ENCODE data around the gene CTIF.
"Not testable (repeated sequence)": the region's sequence is repeated elsewhere in the genome, so short reads cannot be mapped to it uniquely, and the experiment has no call there.

CTIF gene

GRCh38 chr18:48811977-48812451, 273.2 kb downstream of the CTIF start:
- DNase-seq, result not testable (repeated sequence)

GRCh38 chr18:48813321-48813720, 274.5 kb downstream of the CTIF start:
- no peak for DNase-seq

GRCh38 chr18:48813833-48814489, 275.1 kb downstream of the CTIF start:
- peak; percentile 56 for DNase-seq

GRCh38 chr18:48814490-48815178, 275.8 kb downstream of the CTIF start:
- DNase-seq, result no peak

- DNase-seq, result no peak
Measured at GRCh38 chr18:48815179-48815515, 276.3 kb downstream of the CTIF start.

GRCh38 chr18:48815581-48816324, 276.9 kb downstream of the CTIF start:
- DNase-seq, result no peak

GRCh38 chr18:48816554-48816953, 277.7 kb downstream of the CTIF start:
- DNase-seq, result no peak

GRCh38 chr18:48817021-48817461, 278.2 kb downstream of the CTIF start:
- DNase-seq, result no peak

- no peak for DNase-seq
Measured at GRCh38 chr18:48818329-48819254, 279.8 kb downstream of the CTIF start.

GRCh38 chr18:48819276-48819675, 280.4 kb downstream of the CTIF start:
- no peak for DNase-seq

GRCh38 chr18:48819781-48820482, 281.1 kb downstream of the CTIF start:
- DNase-seq, result no peak

- DNase-seq, result no peak
Measured at GRCh38 chr18:48820483-48821250, 281.8 kb downstream of the CTIF start.

GRCh38 chr18:48821251-48821590, 282.4 kb downstream of the CTIF start:
- DNase-seq, result no peak

- no peak for DNase-seq
Measured at GRCh38 chr18:48821845-48822244, 283.0 kb downstream of the CTIF start.

- no peak for DNase-seq
Measured at GRCh38 chr18:48824231-48824970, 285.6 kb downstream of the CTIF start.

GRCh38 chr18:48825101-48825745, 286.4 kb downstream of the CTIF start:
- DNase-seq, result no peak

GRCh38 chr18:48826271-48826670, 287.4 kb downstream of the CTIF start:
- no peak for DNase-seq

- DNase-seq, result no peak
Measured at GRCh38 chr18:48826806-48827205, 288.0 kb downstream of the CTIF start.

- no peak for DNase-seq
Measured at GRCh38 chr18:48827291-48828193, 288.7 kb downstream of the CTIF start.
